ENCODE measurements around the gene RLF.
"Not testable (repeated sequence)": the region's sequence is repeated elsewhere in the genome, so short reads cannot be mapped to it uniquely, and the experiment has no call there.

RLF gene

DNA sequence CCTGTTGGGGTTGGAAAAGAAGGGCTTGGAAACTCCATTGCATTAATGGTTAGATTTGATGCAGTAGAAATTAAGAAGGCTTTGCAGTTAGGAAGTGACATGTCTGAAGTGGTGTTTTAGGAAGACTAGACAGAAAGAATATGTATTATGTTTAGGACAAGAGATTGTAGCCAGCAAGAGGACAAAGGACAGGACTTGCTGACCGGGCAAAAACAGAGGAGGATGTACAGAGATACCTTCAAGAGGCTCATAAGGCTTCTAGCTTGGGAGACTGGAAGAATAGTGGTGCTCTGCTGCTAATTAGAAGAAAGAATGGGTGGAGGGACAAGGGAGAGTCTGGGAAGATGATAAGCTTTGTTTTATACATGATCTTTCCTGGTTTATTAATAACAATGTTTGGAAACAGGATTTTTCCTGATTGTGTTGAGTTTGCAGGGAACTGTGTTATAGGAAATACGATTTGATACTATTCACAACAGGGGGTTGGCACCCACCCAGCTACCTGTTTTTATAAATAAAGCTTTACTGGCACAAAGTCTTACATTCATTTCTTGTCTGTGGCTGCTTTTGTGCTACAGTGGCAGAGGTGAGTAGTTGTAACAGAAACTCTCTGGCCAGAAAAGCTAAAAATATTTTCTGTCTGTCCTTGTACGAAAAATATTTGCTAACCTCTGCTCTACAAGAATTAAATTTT lies 49.5 kb downstream of the RLF start:
- Histone ChIP-seq H3K4me3 (ENCODE audit: low read length) (no peak overlapping the region), H3K9ac (ENCODE audit: low read length) (no peak overlapping the region), H3K4me1 (ENCODE audit: control insufficient read depth, insufficient read depth, low read length) (no peaks in the 10 kb centered on the region), H3K36me3 (ENCODE audit: control insufficient read depth, insufficient read depth, low read length, severe bottlenecking) (peaks cover 47% of the 10 kb centered on the region), H3K27me3 (replicated peaks; ENCODE audit: control insufficient read depth, insufficient read depth, low read length) (no peaks in the 10 kb centered on the region), H3K9me3 (ENCODE audit: control insufficient read depth, low read length) (no peaks in the 10 kb centered on the region)
- DNase-seq (ENCODE audit: low read depth), result no peak

DNA sequence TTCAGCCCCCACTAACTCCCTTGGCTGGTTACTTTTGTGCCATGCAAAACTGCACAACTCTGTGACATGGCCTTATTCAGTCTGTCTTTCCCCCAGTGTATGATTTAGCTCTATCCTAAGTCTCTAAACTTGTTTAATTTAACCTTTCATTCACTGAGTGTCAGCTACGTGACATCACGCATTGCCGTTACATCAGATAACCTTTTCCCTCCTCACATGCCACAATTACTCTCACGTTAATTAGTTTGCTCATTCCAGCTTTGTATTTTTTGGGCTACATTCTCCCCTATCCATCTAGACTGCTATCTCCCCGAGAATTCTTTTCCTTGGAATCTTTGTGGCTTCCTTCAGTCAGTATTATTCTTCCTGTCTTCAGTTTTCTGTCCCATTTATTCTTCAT lies 57.1 kb downstream of the RLF start:
- H3K9me3 ChIP-seq (ENCODE audit: control insufficient read depth, low read length), result no peaks in the 10 kb centered on the region
- H3K27me3 ChIP-seq (replicated peaks; ENCODE audit: control insufficient read depth, insufficient read depth, low read length), result no peaks in the 10 kb centered on the region
- H3K36me3 ChIP-seq (ENCODE audit: control insufficient read depth, insufficient read depth, low read length, severe bottlenecking), result peaks cover 2% of the 10 kb centered on the region
- H3K9ac ChIP-seq (ENCODE audit: low read length), result no peak overlapping the region
- no peak overlapping the region for H3K4me3 ChIP-seq (ENCODE audit: low read length)
- H3K4me1 ChIP-seq (ENCODE audit: control insufficient read depth, insufficient read depth, low read length), result no peaks in the 10 kb centered on the region
- no peak for DNase-seq (ENCODE audit: low read depth)

GRCh38 chr1:40221471-40221905 lies 60.3 kb downstream of the RLF start:
- H3K4me1 ChIP-seq (ENCODE audit: control insufficient read depth, insufficient read depth, low read length); H3K9me3 ChIP-seq (ENCODE audit: control insufficient read depth, low read length); H3K36me3 ChIP-seq (ENCODE audit: control insufficient read depth, insufficient read depth, low read length, severe bottlenecking); H3K4me3 ChIP-seq (ENCODE audit: low read length); H3K9ac ChIP-seq (ENCODE audit: low read length); H3K27me3 ChIP-seq (replicated peaks; ENCODE audit: control insufficient read depth, insufficient read depth, low read length); DNase-seq (ENCODE audit: low read depth): not testable (repeated sequence)

GRCh38 chr1:40221977-40222772 lies 61.0 kb downstream of the RLF start:
- Histone ChIP-seq H3K4me1 (ENCODE audit: control insufficient read depth, insufficient read depth, low read length) (no peaks in the 10 kb centered on the region), H3K9me3 (ENCODE audit: control insufficient read depth, low read length) (no peaks in the 10 kb centered on the region), H3K4me3 (ENCODE audit: low read length) (no peak overlapping the region), H3K9ac (ENCODE audit: low read length) (no peak overlapping the region), H3K36me3 (ENCODE audit: control insufficient read depth, insufficient read depth, low read length, severe bottlenecking) (peaks cover 3% of the 10 kb centered on the region), H3K27me3 (replicated peaks; ENCODE audit: control insufficient read depth, insufficient read depth, low read length) (no peaks in the 10 kb centered on the region)
- DNase-seq (ENCODE audit: low read depth), result no peak

DNA sequence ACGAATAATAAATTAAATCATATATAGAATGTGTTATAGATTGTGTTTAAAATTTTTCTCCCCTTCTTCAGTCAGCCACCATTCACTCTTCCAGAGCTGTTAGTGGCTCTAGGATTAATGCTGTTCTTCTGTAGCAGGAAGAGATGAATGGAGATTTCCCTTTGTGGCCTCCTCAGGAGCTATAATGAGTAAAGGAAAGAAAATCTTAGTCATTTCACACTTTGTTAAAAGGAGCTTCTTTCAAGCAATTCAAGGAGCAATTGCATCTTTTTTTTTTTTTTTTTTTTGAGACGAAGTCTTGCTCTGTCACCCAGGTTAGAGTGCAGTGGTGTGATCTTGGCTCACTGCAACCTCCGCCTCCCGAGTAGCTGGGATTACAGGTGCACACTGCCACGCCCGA lies 62.9 kb downstream of the RLF start:
- H3K27me3 ChIP-seq (replicated peaks; ENCODE audit: control insufficient read depth, insufficient read depth, low read length), result no peaks in the 10 kb centered on the region

GRCh38 chr1:40226192-40226591 lies 65.0 kb downstream of the RLF start:
- Histone ChIP-seq H3K4me3 (ENCODE audit: low read length) (no peak overlapping the region), H3K9me3 (ENCODE audit: control insufficient read depth, low read length) (no peaks in the 10 kb centered on the region), H3K4me1 (ENCODE audit: control insufficient read depth, insufficient read depth, low read length) (no peaks in the 10 kb centered on the region), H3K36me3 (ENCODE audit: control insufficient read depth, insufficient read depth, low read length, severe bottlenecking) (peaks cover 9% of the 10 kb centered on the region), H3K9ac (ENCODE audit: low read length) (no peak overlapping the region), H3K27me3 (replicated peaks; ENCODE audit: control insufficient read depth, insufficient read depth, low read length) (no peaks in the 10 kb centered on the region)
- no peak for DNase-seq (ENCODE audit: low read depth)

More for the DNA sequence above, 62.9 kb downstream of the RLF start:
- peaks cover 7% of the 10 kb centered on the region for H3K36me3 ChIP-seq (ENCODE audit: control insufficient read depth, insufficient read depth, low read length, severe bottlenecking)
- no peaks in the 10 kb centered on the region for H3K9me3 ChIP-seq (ENCODE audit: control insufficient read depth, low read length)
- H3K4me3 ChIP-seq (ENCODE audit: low read length), result no peak overlapping the region
- no peaks in the 10 kb centered on the region for H3K4me1 ChIP-seq (ENCODE audit: control insufficient read depth, insufficient read depth, low read length)
- no peak for DNase-seq (ENCODE audit: low read depth)
- no peak overlapping the region for H3K9ac ChIP-seq (ENCODE audit: low read length)

GRCh38 chr1:40232444-40232843 lies 71.3 kb downstream of the RLF start:
- H3K36me3 ChIP-seq (ENCODE audit: control insufficient read depth, insufficient read depth, low read length, severe bottlenecking), result peaks cover 48% of the 10 kb centered on the region
- H3K4me1 ChIP-seq (ENCODE audit: control insufficient read depth, insufficient read depth, low read length), result no peaks in the 10 kb centered on the region

DNA sequence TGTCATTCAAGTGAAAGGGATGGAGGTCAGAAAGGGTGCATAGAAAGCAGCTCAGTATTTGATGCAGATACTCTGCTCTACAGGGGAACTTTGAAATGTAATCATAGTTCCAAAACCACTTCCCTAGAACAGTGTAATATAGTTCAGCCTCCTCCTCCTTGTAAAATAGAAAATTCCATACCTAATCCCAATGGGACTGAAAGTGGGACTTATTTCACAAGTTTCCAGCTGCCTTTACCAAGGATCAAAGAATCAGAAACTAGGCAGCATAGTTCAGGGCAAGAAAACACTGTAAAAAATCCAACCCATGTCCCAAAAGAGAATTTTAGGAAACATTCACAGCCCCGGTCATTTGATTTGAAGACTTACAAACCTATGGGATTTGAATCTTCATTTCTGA lies 78.4 kb downstream of the RLF start:
- no peak for DNase-seq (ENCODE audit: low read depth)
- Histone ChIP-seq H3K4me1 (ENCODE audit: control insufficient read depth, insufficient read depth, low read length) (peaks cover 48% of the 10 kb centered on the region), H3K4me3 (ENCODE audit: low read length) (no peak overlapping the region), H3K27me3 (replicated peaks; ENCODE audit: control insufficient read depth, insufficient read depth, low read length) (no peaks in the 10 kb centered on the region), H3K9ac (ENCODE audit: low read length) (no peak overlapping the region), H3K36me3 (ENCODE audit: control insufficient read depth, insufficient read depth, low read length, severe bottlenecking) (peaks cover 29% of the 10 kb centered on the region), H3K9me3 (ENCODE audit: control insufficient read depth, low read length) (no peaks in the 10 kb centered on the region)

More at GRCh38 chr1:40232444-40232843, 71.3 kb downstream of the RLF start:
- Histone ChIP-seq H3K4me3 (ENCODE audit: low read length) (no peak overlapping the region), H3K27me3 (replicated peaks; ENCODE audit: control insufficient read depth, insufficient read depth, low read length) (no peaks in the 10 kb centered on the region), H3K9me3 (ENCODE audit: control insufficient read depth, low read length) (no peaks in the 10 kb centered on the region), H3K9ac (ENCODE audit: low read length) (no peak overlapping the region)
- no peak for DNase-seq (ENCODE audit: low read depth)

GRCh38 chr1:40240390-40240789 lies 79.2 kb downstream of the RLF start:
- Histone ChIP-seq H3K4me1 (ENCODE audit: control insufficient read depth, insufficient read depth, low read length) (peaks cover 48% of the 10 kb centered on the region), H3K36me3 (ENCODE audit: control insufficient read depth, insufficient read depth, low read length, severe bottlenecking) (peaks cover 26% of the 10 kb centered on the region), H3K27me3 (replicated peaks; ENCODE audit: control insufficient read depth, insufficient read depth, low read length) (no peaks in the 10 kb centered on the region), H3K9ac (ENCODE audit: low read length) (no peak overlapping the region), H3K4me3 (ENCODE audit: low read length) (no peak overlapping the region), H3K9me3 (ENCODE audit: control insufficient read depth, low read length) (no peaks in the 10 kb centered on the region)
- DNase-seq (ENCODE audit: low read depth), result no peak

DNA sequence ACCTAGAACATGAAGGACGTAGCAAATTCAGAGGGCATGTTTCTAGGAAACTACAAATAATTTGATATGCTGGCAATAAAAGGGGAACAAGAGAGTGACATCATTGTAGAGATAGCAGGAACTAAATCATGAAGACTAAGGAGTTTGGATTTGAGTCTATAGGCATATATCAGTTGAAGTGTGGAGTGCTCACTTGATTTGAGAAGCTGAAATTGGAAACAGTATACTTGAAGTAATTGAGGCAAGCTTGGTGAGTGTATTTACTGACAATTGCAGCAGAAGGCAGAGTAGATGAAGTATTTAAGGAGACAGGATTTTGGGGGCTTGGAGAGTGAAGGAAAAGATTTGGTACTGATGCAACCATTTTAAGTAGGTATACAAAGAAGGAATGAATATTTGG lies 80.2 kb downstream of the RLF start:
- no peak overlapping the region for H3K9ac ChIP-seq (ENCODE audit: low read length)
- peaks cover 48% of the 10 kb centered on the region for H3K4me1 ChIP-seq (ENCODE audit: control insufficient read depth, insufficient read depth, low read length)
- H3K4me3 ChIP-seq (ENCODE audit: low read length), result no peak overlapping the region
- no peaks in the 10 kb centered on the region for H3K27me3 ChIP-seq (replicated peaks; ENCODE audit: control insufficient read depth, insufficient read depth, low read length)
- DNase-seq (ENCODE audit: low read depth), result no peak
- no peaks in the 10 kb centered on the region for H3K9me3 ChIP-seq (ENCODE audit: control insufficient read depth, low read length)
- peaks cover 17% of the 10 kb centered on the region for H3K36me3 ChIP-seq (ENCODE audit: control insufficient read depth, insufficient read depth, low read length, severe bottlenecking)

- peaks cover 44% of the 10 kb centered on the region for H3K4me1 ChIP-seq (ENCODE audit: control insufficient read depth, insufficient read depth, low read length)
- no peak overlapping the region for H3K4me3 ChIP-seq (ENCODE audit: low read length)
- no peaks in the 10 kb centered on the region for H3K9me3 ChIP-seq (ENCODE audit: control insufficient read depth, low read length)
- no peaks in the 10 kb centered on the region for H3K27me3 ChIP-seq (replicated peaks; ENCODE audit: control insufficient read depth, insufficient read depth, low read length)
- no peak overlapping the region for H3K9ac ChIP-seq (ENCODE audit: low read length)
- H3K36me3 ChIP-seq (ENCODE audit: control insufficient read depth, insufficient read depth, low read length, severe bottlenecking), result no peaks in the 10 kb centered on the region
- no peak for DNase-seq (ENCODE audit: low read depth)
Measured at GRCh38 chr1:40243351-40243750, 82.2 kb downstream of the RLF start.

Data from adipocyte (in vitro differentiated cells).